ENCODE measurements around the gene OR6C70.

DNA sequence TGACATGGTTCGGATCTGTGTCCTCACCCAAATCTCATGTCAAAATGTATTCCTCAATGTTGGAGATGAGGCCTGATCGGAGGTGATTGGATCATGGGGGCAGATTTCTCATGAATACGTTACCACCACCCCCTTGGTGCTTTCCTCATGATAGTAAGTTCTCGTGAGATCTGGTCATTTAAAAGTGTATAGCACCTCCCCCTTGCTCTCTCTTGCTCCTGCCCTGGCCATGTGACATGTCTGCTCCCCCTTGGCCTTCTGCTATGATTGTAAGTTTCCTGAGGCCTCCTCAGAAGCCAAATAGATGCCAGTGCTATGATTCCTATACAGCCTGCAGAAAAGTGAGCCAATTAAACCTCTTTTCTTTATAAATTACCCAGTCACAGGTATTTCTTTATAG is 29.3 kb upstream of the OR6C70 start:
- TF ChIP-seq CTCF (IDR thresholded peaks at IDR 0.05; ENCODE audit: low read length) (no peak), EZH2 (IDR thresholded peaks at IDR 0.05; ENCODE audit: borderline replicate concordance, low read length) (no peak)

All from OCI-LY1 (cell line).